ENCODE data around the gene MZF1.

GRCh38 chr19:58553799-58554493, 19.2 kb downstream of the MZF1 start:
- no peak for TF ChIP-seq GLI4 (tag by site-specific recombination; IDR thresholded peaks at IDR 0.05)
- no peak for TF ChIP-seq TRIM28 (IDR thresholded peaks at IDR 0.05; ENCODE audit: borderline replicate concordance, low read length)
- TF ChIP-seq, protein P1, sequence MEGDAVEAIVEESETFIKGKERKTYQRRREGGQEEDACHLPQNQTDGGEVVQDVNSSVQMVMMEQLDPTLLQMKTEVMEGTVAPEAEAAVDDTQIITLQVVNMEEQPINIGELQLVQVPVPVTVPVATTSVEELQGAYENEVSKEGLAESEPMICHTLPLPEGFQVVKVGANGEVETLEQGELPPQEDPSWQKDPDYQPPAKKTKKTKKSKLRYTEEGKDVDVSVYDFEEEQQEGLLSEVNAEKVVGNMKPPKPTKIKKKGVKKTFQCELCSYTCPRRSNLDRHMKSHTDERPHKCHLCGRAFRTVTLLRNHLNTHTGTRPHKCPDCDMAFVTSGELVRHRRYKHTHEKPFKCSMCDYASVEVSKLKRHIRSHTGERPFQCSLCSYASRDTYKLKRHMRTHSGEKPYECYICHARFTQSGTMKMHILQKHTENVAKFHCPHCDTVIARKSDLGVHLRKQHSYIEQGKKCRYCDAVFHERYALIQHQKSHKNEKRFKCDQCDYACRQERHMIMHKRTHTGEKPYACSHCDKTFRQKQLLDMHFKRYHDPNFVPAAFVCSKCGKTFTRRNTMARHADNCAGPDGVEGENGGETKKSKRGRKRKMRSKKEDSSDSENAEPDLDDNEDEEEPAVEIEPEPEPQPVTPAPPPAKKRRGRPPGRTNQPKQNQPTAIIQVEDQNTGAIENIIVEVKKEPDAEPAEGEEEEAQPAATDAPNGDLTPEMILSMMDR (tag by site-specific recombination; IDR thresholded peaks at IDR 0.05) = no peak
- TF ChIP-seq, protein P2, sequence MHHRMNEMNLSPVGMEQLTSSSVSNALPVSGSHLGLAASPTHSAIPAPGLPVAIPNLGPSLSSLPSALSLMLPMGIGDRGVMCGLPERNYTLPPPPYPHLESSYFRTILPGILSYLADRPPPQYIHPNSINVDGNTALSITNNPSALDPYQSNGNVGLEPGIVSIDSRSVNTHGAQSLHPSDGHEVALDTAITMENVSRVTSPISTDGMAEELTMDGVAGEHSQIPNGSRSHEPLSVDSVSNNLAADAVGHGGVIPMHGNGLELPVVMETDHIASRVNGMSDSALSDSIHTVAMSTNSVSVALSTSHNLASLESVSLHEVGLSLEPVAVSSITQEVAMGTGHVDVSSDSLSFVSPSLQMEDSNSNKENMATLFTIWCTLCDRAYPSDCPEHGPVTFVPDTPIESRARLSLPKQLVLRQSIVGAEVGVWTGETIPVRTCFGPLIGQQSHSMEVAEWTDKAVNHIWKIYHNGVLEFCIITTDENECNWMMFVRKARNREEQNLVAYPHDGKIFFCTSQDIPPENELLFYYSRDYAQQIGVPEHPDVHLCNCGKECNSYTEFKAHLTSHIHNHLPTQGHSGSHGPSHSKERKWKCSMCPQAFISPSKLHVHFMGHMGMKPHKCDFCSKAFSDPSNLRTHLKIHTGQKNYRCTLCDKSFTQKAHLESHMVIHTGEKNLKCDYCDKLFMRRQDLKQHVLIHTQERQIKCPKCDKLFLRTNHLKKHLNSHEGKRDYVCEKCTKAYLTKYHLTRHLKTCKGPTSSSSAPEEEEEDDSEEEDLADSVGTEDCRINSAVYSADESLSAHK (tag by site-specific recombination; IDR thresholded peaks at IDR 0.05) = no peak
- no peak for TF ChIP-seq ZNF121 (tag by site-specific recombination; IDR thresholded peaks at IDR 0.05)
- TF ChIP-seq ATF2 (tag by site-specific recombination; IDR thresholded peaks at IDR 0.05; ENCODE audit: low read depth) = no peak
- no peak for TF ChIP-seq ZNF561 (tag by site-specific recombination; IDR thresholded peaks at IDR 0.05; ENCODE audit: borderline replicate concordance)
- no peak for TF ChIP-seq ZNF777 (tag by site-specific recombination; IDR thresholded peaks at IDR 0.05; ENCODE audit: borderline replicate concordance)
